Measurements from ENCODE around the gene OR4C46.

GRCh38 chr11:54603898-54604297, at the start of gene OR4C46:
- TF ChIP-seq CTCF (IDR thresholded peaks at IDR 0.05) (no peak), POLR2A (IDR thresholded peaks at IDR 0.05) (no peak), POLR2AphosphoS5 (IDR thresholded peaks at IDR 0.05) (no peak)

Measured in gastroesophageal sphincter (tissue), 3 donors.